BLaER1 treated with 17β-estradiol and CSF1 and Interleukin-3, amounts not matched to agents 10 nM and 100 nM (cell line): ENCODE measurements around the gene PPP1R2.
A peak's percentile ranks its signal among the peaks of the same experiment; 100 is the strongest.

Source experiments
- H3K27ac ChIP-seq, 11 experiments: shearing (Covaris generic); formaldehyde crosslinking; 2 replicates each; pipeline ENCODE4 v1.8.1; 2022
- H3K27me3 ChIP-seq, 11 experiments: shearing (Covaris generic); formaldehyde crosslinking; 2 replicates each; pipeline ENCODE4 v1.8.1; 2022
- H3K36me3 ChIP-seq, 11 experiments: shearing (Covaris generic); formaldehyde crosslinking; 2 replicates each; pipeline ENCODE4 v1.8.1; 2022
- H3K4me1 ChIP-seq, 10 experiments: shearing (Covaris generic); formaldehyde crosslinking; 2 replicates each; pipeline ENCODE4 v1.8.1; 2022
- H3K4me2 ChIP-seq, 11 experiments: shearing (Covaris generic); formaldehyde crosslinking; 2 replicates each; pipeline ENCODE4 v1.8.1; 2022
- H3K4me3 ChIP-seq, 10 experiments: shearing (Covaris generic); formaldehyde crosslinking; 2 replicates each; pipeline ENCODE4 v1.8.1; 2022
- H3K9ac ChIP-seq, 11 experiments: shearing (Covaris generic); formaldehyde crosslinking; 2 replicates each; pipeline ENCODE4 v1.8.1; 2022
- H3K9me3 ChIP-seq, 11 experiments: shearing (Covaris generic); formaldehyde crosslinking; replicated peaks in 1 of 11; 2 replicates each; pipeline ENCODE4 v1.8.1; 2022
- H4K20me1 ChIP-seq, 11 experiments: shearing (Covaris generic); formaldehyde crosslinking; 2 replicates each; pipeline ENCODE4 v1.8.1; 2022
- Cebpa-rat ChIP-seq, 11 experiments: shearing (Covaris generic); IDR thresholded peaks; 2 replicates each; pipeline ENCODE4 v1.8.1; 2022

The PPP1R2 gene

DNA sequence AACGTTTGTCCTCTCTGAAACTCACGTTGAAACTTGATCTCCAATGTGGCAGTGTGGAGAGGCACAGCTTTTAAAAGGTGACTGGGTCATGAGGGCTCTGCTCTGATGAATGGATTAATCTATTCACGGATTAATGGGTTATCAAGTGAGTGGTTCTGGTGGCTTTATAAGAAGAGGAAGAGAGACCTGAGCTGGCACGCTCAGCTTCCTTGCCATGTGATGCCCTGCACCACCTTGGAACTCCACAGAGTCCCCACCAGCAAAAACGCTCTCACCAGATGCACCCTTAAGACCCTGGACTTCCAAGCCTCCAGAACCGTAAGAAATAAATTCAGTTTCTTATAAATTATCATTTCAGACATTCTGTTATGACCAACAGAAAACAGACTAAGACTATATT lies 2.6 kb downstream of the PPP1R2 start:
- TF ChIP-seq Cebpa-rat (IDR thresholded peaks at IDR 0.05): no peak
- peaks cover 0 to 12% (median 9%) of the 10 kb centered on the region in 11 experiments; a peak in 15 of 22 replicates for H3K27me3 ChIP-seq
- H3K4me1 ChIP-seq: peaks cover 44 to 69% (median 57%) of the 10 kb centered on the region in 10 experiments
- no peaks in the 10 kb centered on the region for H3K9me3 ChIP-seq
- no peak overlapping the region for H3K27ac ChIP-seq
- H3K4me2 ChIP-seq: peak overlapping the region; percentile 78 to 97 (median 91)
- H3K36me3 ChIP-seq: peaks cover 0 to 12% (median 6%) of the 10 kb centered on the region in 11 experiments; a peak in 9 of 22 replicates
- peak overlapping the region in 3 of 11 experiments; percentile 30 to 97 (median 42); a peak in 3 of 22 replicates for H3K9ac ChIP-seq
- peaks cover 43 to 71% (median 67%) of the 10 kb centered on the region in 11 experiments for H4K20me1 ChIP-seq
- peak overlapping the region in 1 of 10 experiments; percentile 80; a peak in 2 of 20 replicates for H3K4me3 ChIP-seq

GRCh38 chr3:195540027-195540426 lies 3.1 kb downstream of the PPP1R2 start:
- Histone ChIP-seq H3K4me1 (peaks cover 41 to 64% (median 54%) of the 10 kb centered on the region in 10 experiments), H4K20me1 (peaks cover 48 to 76% (median 72%) of the 10 kb centered on the region in 11 experiments)

DNA sequence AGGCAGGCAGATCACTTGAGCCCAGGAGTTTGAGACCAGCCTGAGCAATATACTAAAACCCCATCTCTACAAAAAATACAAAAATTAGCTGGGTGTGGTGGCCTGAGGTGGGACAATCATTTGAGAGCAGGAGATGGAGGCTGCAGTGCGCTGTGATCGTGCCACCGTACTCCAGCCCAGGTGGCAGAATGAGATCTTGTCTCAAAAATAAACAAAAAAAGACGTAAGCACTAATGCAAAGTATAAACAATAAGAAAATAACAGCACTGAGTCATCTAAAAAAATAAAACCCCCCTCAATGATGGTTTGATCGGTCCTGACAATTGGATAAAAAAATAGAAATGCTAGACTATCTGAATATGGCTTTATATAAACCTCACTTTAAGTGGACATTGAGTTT lies 3.6 kb downstream of the PPP1R2 start:
- Histone ChIP-seq H3K9me3 (no peaks in the 10 kb centered on the region), H3K27ac (no peak overlapping the region), H3K9ac (no peak overlapping the region), H3K4me1 (peaks cover 36 to 59% (median 49%) of the 10 kb centered on the region in 10 experiments), H3K36me3 (peaks cover 0 to 20% (median 14%) of the 10 kb centered on the region in 11 experiments; a peak in 13 of 22 replicates), H4K20me1 (peaks cover 53 to 81% (median 77%) of the 10 kb centered on the region in 11 experiments), H3K4me3 (no peak overlapping the region), H3K4me2 (peak overlapping the region in 8 of 11 experiments; percentile 16 to 92 (median 44); a peak in 13 of 22 replicates), H3K27me3 (peaks cover 0 to 11% (median 9%) of the 10 kb centered on the region in 11 experiments; a peak in 15 of 22 replicates)
- TF ChIP-seq Cebpa-rat (IDR thresholded peaks at IDR 0.05): no peak

More at GRCh38 chr3:195540027-195540426, 3.1 kb downstream of the PPP1R2 start:
- Histone ChIP-seq H3K4me3 (no peak overlapping the region), H3K27ac (no peak overlapping the region), H3K9ac (no peak overlapping the region; a peak in 1 of 22 replicates), H3K36me3 (peaks cover 0 to 17% (median 11%) of the 10 kb centered on the region in 11 experiments; a peak in 12 of 22 replicates), H3K4me2 (peak overlapping the region; percentile 78 to 97 (median 91)), H3K9me3 (no peaks in the 10 kb centered on the region), H3K27me3 (peaks cover 0 to 12% (median 9%) of the 10 kb centered on the region in 11 experiments; a peak in 15 of 22 replicates)
- no peak for TF ChIP-seq Cebpa-rat (IDR thresholded peaks at IDR 0.05)

GRCh38 chr3:195537995-195538394 lies 5.1 kb downstream of the PPP1R2 start:
- no peak for TF ChIP-seq Cebpa-rat (IDR thresholded peaks at IDR 0.05)
- H3K9me3 ChIP-seq: no peaks in the 10 kb centered on the region
- H3K27ac ChIP-seq: no peak overlapping the region
- peaks cover 25 to 48% (median 40%) of the 10 kb centered on the region in 10 experiments for H3K4me1 ChIP-seq
- H3K9ac ChIP-seq: no peak overlapping the region
- no peaks in the 10 kb centered on the region for H3K27me3 ChIP-seq
- peak overlapping the region; percentile 5 to 71 (median 44); a peak in 20 of 22 replicates for H3K4me2 ChIP-seq
- H4K20me1 ChIP-seq: peaks cover 66 to 96% (median 92%) of the 10 kb centered on the region in 11 experiments
- peaks cover 0 to 31% (median 19%) of the 10 kb centered on the region in 11 experiments; a peak in 15 of 22 replicates for H3K36me3 ChIP-seq
- H3K4me3 ChIP-seq: no peak overlapping the region

- Histone ChIP-seq H4K20me1 (peaks cover 63 to 100% (median 93%) of the 10 kb centered on the region in 11 experiments), H3K4me1 (peaks cover 9 to 29% (median 24%) of the 10 kb centered on the region in 10 experiments), H3K36me3 (peaks cover 6 to 49% (median 20%) of the 10 kb centered on the region in 11 experiments; a peak in 17 of 22 replicates)
Measured at GRCh38 chr3:195535293-195535692, 7.8 kb downstream of the PPP1R2 start.

DNA sequence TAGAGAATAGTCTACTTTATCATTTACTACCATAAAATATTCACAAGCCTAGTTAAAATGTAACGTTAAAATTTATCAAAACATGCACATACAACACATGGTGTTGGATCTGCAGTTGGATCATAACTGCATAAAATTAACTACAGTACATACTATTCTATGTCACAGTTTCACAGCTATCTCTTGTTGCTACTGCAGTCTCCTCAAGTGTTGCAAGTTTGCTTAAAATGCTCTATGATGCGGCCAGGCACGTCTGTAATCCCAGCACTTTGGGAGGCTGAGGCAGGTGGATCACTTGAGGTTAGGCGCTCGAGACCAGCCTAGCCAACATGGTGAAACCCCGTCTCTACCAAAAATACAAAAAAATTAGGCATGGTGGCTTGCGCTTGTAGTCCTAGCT lies 10.3 kb downstream of the PPP1R2 start:
- no peak for TF ChIP-seq Cebpa-rat (IDR thresholded peaks at IDR 0.05)
- H4K20me1 ChIP-seq: peaks cover 42 to 99% (median 79%) of the 10 kb centered on the region in 11 experiments
- peaks cover under 1 to 5% (median 2%) of the 10 kb centered on the region in 10 experiments; a peak in 17 of 20 replicates for H3K4me1 ChIP-seq
- peaks cover 19 to 59% (median 33%) of the 10 kb centered on the region in 11 experiments; a peak in 21 of 22 replicates for H3K36me3 ChIP-seq
- H3K4me2 ChIP-seq: no peak overlapping the region
- H3K27me3 ChIP-seq: no peaks in the 10 kb centered on the region
- H3K27ac ChIP-seq: no peak overlapping the region
- H3K9ac ChIP-seq: no peak overlapping the region
- H3K9me3 ChIP-seq: no peaks in the 10 kb centered on the region; a peak in 1 of 22 replicates
- H3K4me3 ChIP-seq: no peak overlapping the region

More at GRCh38 chr3:195535293-195535692, 7.8 kb downstream of the PPP1R2 start:
- Histone ChIP-seq H3K27ac (no peak overlapping the region), H3K9me3 (no peaks in the 10 kb centered on the region; a peak in 1 of 22 replicates), H3K4me3 (no peak overlapping the region), H3K4me2 (no peak overlapping the region), H3K27me3 (no peaks in the 10 kb centered on the region), H3K9ac (no peak overlapping the region)
- TF ChIP-seq Cebpa-rat (IDR thresholded peaks at IDR 0.05): no peak

DNA sequence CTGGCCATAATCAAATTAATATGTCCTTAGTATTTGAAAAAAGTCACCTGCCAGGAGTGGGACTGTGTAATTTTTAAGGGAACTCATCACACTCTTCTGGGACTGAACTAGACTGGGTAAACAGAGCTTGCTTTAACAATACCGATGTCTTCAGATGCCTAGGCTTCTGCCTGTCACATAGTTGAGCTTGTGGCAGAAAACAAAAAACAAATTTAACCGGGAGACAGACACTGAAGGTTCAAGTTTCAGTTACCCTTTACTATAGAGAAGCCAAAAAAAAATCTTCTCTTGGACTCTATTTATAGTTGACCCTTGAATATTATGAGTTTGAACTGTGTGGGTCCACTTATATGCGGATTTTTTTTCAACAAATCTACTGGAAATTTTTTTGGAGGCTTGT lies 10.8 kb downstream of the PPP1R2 start:
- no peak overlapping the region for H3K4me2 ChIP-seq
- TF ChIP-seq Cebpa-rat (IDR thresholded peaks at IDR 0.05): no peak
- peaks cover 24 to 64% (median 38%) of the 10 kb centered on the region in 11 experiments for H3K36me3 ChIP-seq
- H3K9ac ChIP-seq: no peak overlapping the region
- H3K4me3 ChIP-seq: no peak overlapping the region
- H3K27me3 ChIP-seq: no peaks in the 10 kb centered on the region
- H3K4me1 ChIP-seq: no peaks in the 10 kb centered on the region
- no peak overlapping the region for H3K27ac ChIP-seq
- H3K9me3 ChIP-seq: no peaks in the 10 kb centered on the region; a peak in 1 of 22 replicates
- peaks cover 40 to 99% (median 74%) of the 10 kb centered on the region in 11 experiments for H4K20me1 ChIP-seq

GRCh38 chr3:195531683-195532082 lies 11.4 kb downstream of the PPP1R2 start:
- TF ChIP-seq Cebpa-rat (IDR thresholded peaks at IDR 0.05): no peak
- Histone ChIP-seq H3K27me3 (no peaks in the 10 kb centered on the region), H3K9ac (no peak overlapping the region), H3K4me2 (no peak overlapping the region), H3K4me1 (no peaks in the 10 kb centered on the region), H3K4me3 (no peak overlapping the region), H3K9me3 (no peaks in the 10 kb centered on the region; a peak in 1 of 22 replicates), H3K27ac (no peak overlapping the region), H4K20me1 (peaks cover 40 to 99% (median 74%) of the 10 kb centered on the region in 11 experiments), H3K36me3 (peaks cover 28 to 70% (median 42%) of the 10 kb centered on the region in 11 experiments)

DNA sequence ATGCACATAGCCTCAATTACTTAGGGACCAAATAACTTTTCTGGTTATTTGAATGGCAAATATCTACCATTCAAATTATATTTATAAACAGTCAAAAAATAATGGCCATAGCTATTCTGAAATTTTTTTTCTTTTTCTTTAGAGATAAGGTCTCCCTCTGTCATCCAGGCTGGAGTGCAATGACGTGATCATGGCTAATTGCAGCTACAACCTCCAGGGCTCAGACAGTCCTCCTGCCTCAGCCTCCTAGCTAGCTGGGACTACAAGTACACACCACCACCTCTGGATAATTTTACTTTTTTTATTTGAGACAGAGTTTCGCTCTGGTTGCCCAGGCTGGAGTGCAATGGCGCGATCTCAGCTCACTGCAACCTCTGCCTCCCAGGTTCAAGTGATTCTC lies 16.6 kb downstream of the PPP1R2 start:
- H3K36me3 ChIP-seq: peaks cover 44 to 82% (median 58%) of the 10 kb centered on the region in 11 experiments
- peaks cover 0 to 4% (median 0%) of the 10 kb centered on the region in 10 experiments; a peak in 1 of 20 replicates for H3K4me1 ChIP-seq
- H3K4me3 ChIP-seq: no peak overlapping the region
- TF ChIP-seq Cebpa-rat (IDR thresholded peaks at IDR 0.05): no peak
- peaks cover 3 to 99% (median 40%) of the 10 kb centered on the region in 11 experiments; a peak in 16 of 22 replicates for H4K20me1 ChIP-seq
- no peaks in the 10 kb centered on the region for H3K27me3 ChIP-seq
- no peak overlapping the region for H3K27ac ChIP-seq
- no peak overlapping the region for H3K4me2 ChIP-seq
- H3K9me3 ChIP-seq: no peaks in the 10 kb centered on the region; a peak in 1 of 22 replicates
- no peak overlapping the region for H3K9ac ChIP-seq
